OCI-LY1 (cell line): ENCODE data around the gene IGFBP1.

ENCODE experiments used
- H2AFZ ChIP-seq: fragments of 200-600 bp; sonication (generic), shearing (Covaris generic); 2 replicates; pipeline ENCODE4 v1.6.0; 2014; ENCODE audit warnings: antibody characterized with exemption, mild to moderate bottlenecking, low read length
- H3F3A ChIP-seq: fragments of 200-600 bp; sonication (generic), shearing (Covaris generic); 2 replicates; pipeline ENCODE4 v1.6.0; 2014; ENCODE audit warnings: mild to moderate bottlenecking, antibody characterized with exemption, low read length, moderate library complexity; ENCODE audit not compliant: insufficient read depth
- H3K27ac ChIP-seq: fragments of 200-600 bp; sonication (generic); 2 replicates; pipeline ENCODE4 v1.5.1; 2014; ENCODE audit warnings: low read length, mixed run types, mild to moderate bottlenecking, low read depth; ENCODE audit not compliant: poor library complexity, severe bottlenecking
- H3K27me3 ChIP-seq: fragments of 200-600 bp; sonication (generic); 2 replicates; pipeline ENCODE4 v1.6.0; 2014; ENCODE audit warnings: antibody characterized with exemption, mild to moderate bottlenecking, low read length, moderate library complexity; ENCODE audit not compliant: insufficient read depth
- H3K36me3 ChIP-seq: fragments of 200-600 bp; sonication (generic); 2 replicates; pipeline ENCODE4 v1.6.1; 2014; ENCODE audit warnings: mild to moderate bottlenecking, antibody characterized with exemption, low read length, moderate library complexity, mixed read lengths; ENCODE audit not compliant: insufficient read depth
- H3K4me1 ChIP-seq: fragments of 200-600 bp; sonication (generic); 2 replicates; pipeline ENCODE4 v1.5.1; 2014; ENCODE audit warnings: mild to moderate bottlenecking, low read length, moderate library complexity; ENCODE audit not compliant: insufficient read depth, severe bottlenecking
- H3K4me2 ChIP-seq: fragments of 200-600 bp; sonication (generic), shearing (Covaris generic); 2 replicates; pipeline ENCODE4 v1.6.1; 2014; ENCODE audit warnings: low read length
- H3K4me3 ChIP-seq: fragments of 200-600 bp; sonication (generic); 2 replicates; pipeline ENCODE4 v1.5.1; 2014; ENCODE audit warnings: low read length, low read depth, mild to moderate bottlenecking, mixed read lengths; ENCODE audit not compliant: poor library complexity, severe bottlenecking
- H3K79me2 ChIP-seq: fragments of 200-600 bp; shearing (Covaris generic); 2 replicates; pipeline ENCODE4 v1.6.1; 2016; ENCODE audit warnings: mixed run types, low read length, mixed read lengths; ENCODE audit not compliant: insufficient read depth
- H3K9ac ChIP-seq: fragments of 200-600 bp; sonication (generic), shearing (Covaris generic); 2 replicates; pipeline ENCODE4 v1.6.1; 2014; ENCODE audit warnings: mild to moderate bottlenecking, low read length, mixed read lengths
- H3K9me2 ChIP-seq: fragments of 200-600 bp; sonication (generic), shearing (Covaris generic); 2 replicates; pipeline ENCODE4 v1.6.1; 2014; ENCODE audit warnings: low read depth, mild to moderate bottlenecking, low read length, mixed read lengths
- H3K9me3 ChIP-seq: fragments of 200-600 bp; shearing (Covaris generic); 2 replicates; pipeline ENCODE4 v1.6.1; 2014; ENCODE audit warnings: low read length, mixed read lengths
- H4K20me1 ChIP-seq: fragments of 200-600 bp; sonication (generic), shearing (Covaris generic); 2 replicates; pipeline ENCODE4 v1.6.0; 2016; ENCODE audit warnings: mild to moderate bottlenecking, low read length; ENCODE audit not compliant: insufficient read depth
- EZH2 ChIP-seq: fragments of 200-600 bp; sonication (generic), shearing (Covaris generic); IDR thresholded peaks from 2 replicates; pipeline ENCODE4 v1.8.0; 2017; ENCODE audit warnings: borderline replicate concordance, mixed run types, mild to moderate bottlenecking, antibody characterized with exemption, low read length, moderate library complexity, mixed read lengths
- TF ChIP-seq, protein P1 (sequence below): fragments of 200-600 bp; sonication (generic), shearing (Covaris generic); IDR thresholded peaks from 2 replicates; pipeline ENCODE4 v1.5.1; 2017; ENCODE audit warnings: mild to moderate bottlenecking, antibody characterized with exemption, low read length, moderate library complexity, mixed read lengths

IGFBP1 gene

GRCh38 chr7:45901566-45901965 is 13.3 kb downstream of the IGFBP1 start:
- Histone ChIP-seq H3F3A (no peaks in the 10 kb centered on the region), H3K4me3 (no peak overlapping the region), H3K79me2 (no peaks in the 10 kb centered on the region), H3K27ac (no peak overlapping the region), H2AFZ (no peak overlapping the region), H4K20me1 (no peaks in the 10 kb centered on the region), H3K9me2 (no peaks in the 10 kb centered on the region), H3K9ac (no peak overlapping the region), H3K4me2 (no peak overlapping the region), H3K9me3 (no peaks in the 10 kb centered on the region), H3K36me3 (no peaks in the 10 kb centered on the region), H3K4me1 (no peaks in the 10 kb centered on the region), H3K27me3 (no peaks in the 10 kb centered on the region)
- no peak for TF ChIP-seq EZH2
- TF ChIP-seq, protein P1, sequence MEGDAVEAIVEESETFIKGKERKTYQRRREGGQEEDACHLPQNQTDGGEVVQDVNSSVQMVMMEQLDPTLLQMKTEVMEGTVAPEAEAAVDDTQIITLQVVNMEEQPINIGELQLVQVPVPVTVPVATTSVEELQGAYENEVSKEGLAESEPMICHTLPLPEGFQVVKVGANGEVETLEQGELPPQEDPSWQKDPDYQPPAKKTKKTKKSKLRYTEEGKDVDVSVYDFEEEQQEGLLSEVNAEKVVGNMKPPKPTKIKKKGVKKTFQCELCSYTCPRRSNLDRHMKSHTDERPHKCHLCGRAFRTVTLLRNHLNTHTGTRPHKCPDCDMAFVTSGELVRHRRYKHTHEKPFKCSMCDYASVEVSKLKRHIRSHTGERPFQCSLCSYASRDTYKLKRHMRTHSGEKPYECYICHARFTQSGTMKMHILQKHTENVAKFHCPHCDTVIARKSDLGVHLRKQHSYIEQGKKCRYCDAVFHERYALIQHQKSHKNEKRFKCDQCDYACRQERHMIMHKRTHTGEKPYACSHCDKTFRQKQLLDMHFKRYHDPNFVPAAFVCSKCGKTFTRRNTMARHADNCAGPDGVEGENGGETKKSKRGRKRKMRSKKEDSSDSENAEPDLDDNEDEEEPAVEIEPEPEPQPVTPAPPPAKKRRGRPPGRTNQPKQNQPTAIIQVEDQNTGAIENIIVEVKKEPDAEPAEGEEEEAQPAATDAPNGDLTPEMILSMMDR, result no peak

- no peak overlapping the region for H2AFZ ChIP-seq
- no peak overlapping the region for H3K4me3 ChIP-seq
- H3K27ac ChIP-seq, result no peak overlapping the region
- no peaks in the 10 kb centered on the region for H4K20me1 ChIP-seq
- TF ChIP-seq, protein P1, result no peak
- TF ChIP-seq EZH2, result no peak
- H3K36me3 ChIP-seq, result no peaks in the 10 kb centered on the region
- no peaks in the 10 kb centered on the region for H3K9me3 ChIP-seq
- no peaks in the 10 kb centered on the region for H3K79me2 ChIP-seq
- no peaks in the 10 kb centered on the region for H3K9me2 ChIP-seq
- H3K4me2 ChIP-seq, result no peak overlapping the region
- H3K9ac ChIP-seq, result no peak overlapping the region
- H3K27me3 ChIP-seq, result no peaks in the 10 kb centered on the region
- H3F3A ChIP-seq, result no peaks in the 10 kb centered on the region
- no peaks in the 10 kb centered on the region for H3K4me1 ChIP-seq
These were observed 14.5 kb downstream of the IGFBP1 start for GRCh38 chr7:45902820-45903219.

DNA sequence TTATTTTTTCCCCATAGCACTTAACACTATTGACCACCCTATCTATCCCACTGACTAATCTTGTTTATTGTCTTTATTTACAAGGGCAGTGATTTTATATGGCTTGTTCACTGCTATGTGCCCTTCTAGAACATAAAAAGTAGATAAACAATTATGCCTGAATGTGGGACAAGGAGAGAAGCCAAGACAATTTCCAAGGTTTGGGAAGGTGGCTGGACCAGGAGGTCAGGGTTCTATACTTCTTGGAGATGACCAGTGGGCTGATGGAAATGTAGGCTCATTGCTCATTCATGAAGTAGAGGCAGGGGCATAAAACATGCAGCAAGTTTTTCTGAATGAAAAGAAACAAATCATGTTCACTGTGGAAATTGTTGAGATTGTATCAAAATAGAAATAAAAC is 21.3 kb downstream of the IGFBP1 start:
- H3K27me3 ChIP-seq, result no peaks in the 10 kb centered on the region; the same call in 1 of the 2 replicates
- H3K4me2 ChIP-seq, result no peak overlapping the region
- TF ChIP-seq EZH2, result no peak
- TF ChIP-seq, protein P1, result no peak
- no peak overlapping the region for H3K9ac ChIP-seq
- no peak overlapping the region for H3K4me3 ChIP-seq
- H3F3A ChIP-seq, result no peaks in the 10 kb centered on the region
- no peak overlapping the region for H3K27ac ChIP-seq
- no peak overlapping the region for H2AFZ ChIP-seq
- H4K20me1 ChIP-seq, result no peaks in the 10 kb centered on the region
- no peaks in the 10 kb centered on the region for H3K4me1 ChIP-seq
- no peaks in the 10 kb centered on the region for H3K79me2 ChIP-seq
- H3K36me3 ChIP-seq, result no peaks in the 10 kb centered on the region
- H3K9me2 ChIP-seq, result no peaks in the 10 kb centered on the region
- H3K9me3 ChIP-seq, result no peaks in the 10 kb centered on the region
